Loucy (cell line): ENCODE results near the gene GFY.
A peak's percentile ranks its signal among the peaks of the same experiment; 100 is the strongest.

ENCODE experiments used
- H2AFZ ChIP-seq: fragments of 200-600 bp; sonication (generic); 2 replicates; pipeline ENCODE4 v1.6.0; 2016; ENCODE audit warnings: antibody characterized with exemption, mild to moderate bottlenecking, low read length, moderate library complexity
- H3F3A ChIP-seq: fragments of 200-600 bp; 2 replicates; pipeline ENCODE4 v1.6.0; 2016; ENCODE audit warnings: antibody characterized with exemption, low read depth, mild to moderate bottlenecking
- H3K27me3 ChIP-seq: fragments of 200-600 bp; sonication (generic); 2 replicates; pipeline ENCODE4 v1.6.1; 2014; ENCODE audit warnings: low read length, mild to moderate bottlenecking; ENCODE audit not compliant: insufficient read depth, poor library complexity, severe bottlenecking
- H3K36me3 ChIP-seq: fragments of 200-600 bp; sonication (generic); 2 replicates; pipeline ENCODE4 v1.6.1; 2016; ENCODE audit warnings: low read length; ENCODE audit not compliant: insufficient read depth
- H3K4me1 ChIP-seq: fragments of 200-600 bp; sonication (generic); 2 replicates; pipeline ENCODE4 v1.5.1; 2014; ENCODE audit warnings: low read length, mild to moderate bottlenecking; ENCODE audit not compliant: insufficient read depth, poor library complexity, severe bottlenecking
- H3K4me2 ChIP-seq: fragments of 200-600 bp; sonication (generic); 2 replicates; pipeline ENCODE4 v1.6.0; 2014; ENCODE audit warnings: antibody characterized with exemption, low read length, low read depth, mild to moderate bottlenecking; ENCODE audit not compliant: poor library complexity, severe bottlenecking
- H3K4me3 ChIP-seq: fragments of 200-600 bp; sonication (generic); 2 replicates; pipeline ENCODE4 v1.5.1; 2014; ENCODE audit warnings: low read length, mild to moderate bottlenecking, mixed read lengths; ENCODE audit not compliant: poor library complexity, severe bottlenecking
- H3K79me2 ChIP-seq: fragments of 200-600 bp; sonication (generic); 2 replicates; pipeline ENCODE4 v1.6.1; 2014; ENCODE audit warnings: low read length; ENCODE audit not compliant: insufficient read depth
- H3K9ac ChIP-seq: fragments of 200-600 bp; sonication (generic); 2 replicates; pipeline ENCODE4 v1.6.0; 2014; ENCODE audit warnings: mild to moderate bottlenecking, low read depth, low read length, moderate library complexity; ENCODE audit not compliant: poor library complexity, severe bottlenecking
- H3K9me2 ChIP-seq: fragments of 200-600 bp; sonication (generic); replicated peaks from 2 replicates; pipeline ENCODE4 v1.6.1; 2016; ENCODE audit warnings: low read depth, low read length, mixed read lengths
- H3K9me3 ChIP-seq: fragments of 200-600 bp; sonication (generic); 2 replicates; pipeline ENCODE4 v1.6.1; 2014; ENCODE audit warnings: mild to moderate bottlenecking, antibody characterized with exemption, low read length, low read depth; ENCODE audit not compliant: insufficient read depth
- H4K20me1 ChIP-seq: fragments of 200-600 bp; sonication (generic); 2 replicates; pipeline ENCODE4 v1.6.0; 2014; ENCODE audit warnings: antibody characterized with exemption, low read length, mild to moderate bottlenecking; ENCODE audit not compliant: insufficient read depth, poor library complexity, severe bottlenecking
- CTCF ChIP-seq: fragments of 200-600 bp; sonication (generic); conservative IDR thresholded peaks from 2 replicates; pipeline ENCODE4 v1.5.1; 2014; ENCODE audit warnings: mild to moderate bottlenecking, antibody characterized with exemption, low read length
- EZH2phosphoT487 ChIP-seq: fragments of 200-600 bp; IDR thresholded peaks from 2 replicates; pipeline ENCODE4 v1.6.1; 2018; ENCODE audit warnings: antibody characterized with exemption, mild to moderate bottlenecking, moderate library complexity, borderline replicate concordance

GFY gene

DNA sequence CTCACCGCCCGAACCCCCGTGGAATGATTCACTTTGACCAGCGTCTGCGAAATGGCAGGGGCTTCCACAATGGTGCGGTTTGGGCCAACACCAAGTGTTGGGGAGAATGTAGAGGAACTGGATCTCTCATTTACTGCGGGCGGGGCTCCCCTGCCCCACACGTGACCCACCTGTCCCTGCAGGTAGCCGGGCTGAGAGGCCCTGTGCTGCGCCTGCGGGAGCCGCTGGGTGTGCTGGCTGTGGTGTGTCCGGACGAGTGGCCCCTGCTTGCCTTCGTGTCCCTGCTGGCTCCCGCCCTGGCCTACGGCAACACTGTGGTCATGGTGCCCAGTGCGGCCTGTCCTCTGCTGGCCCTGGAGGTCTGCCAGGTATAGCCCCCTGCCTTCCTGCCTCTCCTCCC, 43.0 kb downstream of the GFY start:
- Histone ChIP-seq H3K9me2 (no peaks in the 10 kb centered on the region), H3K4me2 (peak overlapping the region; percentile 72), H3K4me1 (peaks cover 36% of the 10 kb centered on the region), H3K27me3 (no peaks in the 10 kb centered on the region), H3K9me3 (no peaks in the 10 kb centered on the region), H3K79me2 (no peaks in the 10 kb centered on the region), H4K20me1 (no peaks in the 10 kb centered on the region), H3K36me3 (no peaks in the 10 kb centered on the region; the same call in 1 of the 2 replicates), H3K9ac (peak overlapping the region; percentile 55), H3K4me3 (peak overlapping the region; percentile 66), H2AFZ (no peak overlapping the region), H3F3A (peaks cover 19% of the 10 kb centered on the region)
- no peak for TF ChIP-seq CTCF
- TF ChIP-seq EZH2phosphoT487 = no peak

- no peaks in the 10 kb centered on the region for H3K9me2 ChIP-seq
- peaks cover 19% of the 10 kb centered on the region for H3F3A ChIP-seq
- TF ChIP-seq EZH2phosphoT487 (no peak), CTCF (no peak)
- peak overlapping the region; percentile 66 for H3K4me3 ChIP-seq
- H3K27me3 ChIP-seq = no peaks in the 10 kb centered on the region
- peaks cover 42% of the 10 kb centered on the region for H3K4me1 ChIP-seq
- peak overlapping the region; percentile 55 for H3K9ac ChIP-seq
- no peaks in the 10 kb centered on the region for H4K20me1 ChIP-seq
- peak overlapping the region; percentile 72 for H3K4me2 ChIP-seq
- H3K9me3 ChIP-seq = no peaks in the 10 kb centered on the region
- no peak overlapping the region for H2AFZ ChIP-seq
- no peaks in the 10 kb centered on the region; the same call in 1 of the 2 replicates for H3K36me3 ChIP-seq
- H3K79me2 ChIP-seq = no peaks in the 10 kb centered on the region
These were observed 43.7 kb downstream of the GFY start for GRCh38 chr19:49468746-49469447.

GRCh38 chr19:49469828-49470614, 44.8 kb downstream of the GFY start:
- Histone ChIP-seq H3K9ac (peak overlapping the region; percentile 63), H3K4me1 (peaks cover 49% of the 10 kb centered on the region), H3K36me3 (no peaks in the 10 kb centered on the region), H4K20me1 (no peaks in the 10 kb centered on the region), H3K4me2 (peak overlapping the region; percentile 72), H3K9me2 (no peaks in the 10 kb centered on the region), H3K4me3 (peak overlapping the region; percentile 52), H3K27me3 (no peaks in the 10 kb centered on the region), H2AFZ (no peak overlapping the region), H3K79me2 (no peaks in the 10 kb centered on the region), H3F3A (peaks cover 19% of the 10 kb centered on the region), H3K9me3 (no peaks in the 10 kb centered on the region)
- TF ChIP-seq CTCF (peak; percentile 84), EZH2phosphoT487 (no peak)
